Skin epidermis (tissue), 12 donors: ENCODE results near the gene VWA5B1.

Experiments
- H3K27ac ChIP-seq, 21 experiments: fragments of 200-600 bp; sonication (generic) in 11 of 21; one replicate each; pipeline ENCODE4 v1.5.0; 2020; ENCODE audit warnings: mild to moderate bottlenecking in 3 of 21, inconsistent platforms in 2 of 21, moderate library complexity in 2 of 21
- H3K4me3 ChIP-seq, 7 experiments: fragments of 200-600 bp; sonication (generic) in 2 of 7; one replicate each; pipeline ENCODE4 v1.5.0; 2020; ENCODE audit warnings: inconsistent platforms in 2 of 7, mild to moderate bottlenecking in 2 of 7, moderate library complexity in 1 of 7

The VWA5B1 gene

DNA sequence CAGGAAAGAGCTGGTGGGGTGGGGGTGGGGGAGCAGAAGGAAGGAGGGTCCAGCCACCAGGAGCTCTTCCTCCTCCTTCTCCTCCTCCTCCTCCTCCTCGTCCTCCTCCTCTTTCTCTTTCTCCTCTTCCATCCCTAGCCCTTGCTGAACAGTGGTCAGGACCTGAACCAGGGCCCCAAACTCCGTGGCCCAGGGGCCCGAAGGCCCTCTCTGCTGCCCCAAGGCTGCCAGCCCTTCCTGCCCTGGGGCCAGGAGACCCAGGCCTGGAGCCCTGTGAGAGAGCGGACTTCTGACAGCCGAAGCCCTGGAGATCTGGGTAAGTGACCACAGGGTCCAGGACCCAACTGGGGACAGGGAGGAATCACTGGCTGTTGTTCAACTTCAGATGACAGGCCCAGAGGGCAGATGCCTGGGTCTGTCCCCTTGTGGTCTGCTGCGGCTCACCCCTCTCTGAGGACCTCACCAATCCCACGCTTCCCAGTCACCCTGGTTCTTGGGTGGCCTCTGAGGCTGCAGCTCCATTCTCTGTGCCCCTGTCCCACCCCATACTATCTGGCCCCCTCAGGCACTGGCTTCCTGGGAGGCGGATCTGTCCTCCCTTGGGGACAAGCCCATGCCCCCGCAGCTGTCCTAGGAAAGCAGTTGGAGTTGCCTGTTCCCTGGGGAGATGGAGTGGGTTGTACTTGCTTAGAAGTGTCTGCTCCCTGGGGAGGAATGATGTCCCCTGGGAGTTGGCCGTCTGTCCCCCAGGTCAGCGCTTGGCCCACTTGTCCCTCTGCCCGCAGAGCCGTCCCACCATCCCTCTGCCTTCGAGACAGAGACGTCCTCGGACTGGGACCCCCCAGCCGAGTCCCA lies 51.8 kb downstream of the VWA5B1 start:
- no peak overlapping the region for H3K4me3 ChIP-seq
- H3K27ac ChIP-seq = no peak overlapping the region

DNA sequence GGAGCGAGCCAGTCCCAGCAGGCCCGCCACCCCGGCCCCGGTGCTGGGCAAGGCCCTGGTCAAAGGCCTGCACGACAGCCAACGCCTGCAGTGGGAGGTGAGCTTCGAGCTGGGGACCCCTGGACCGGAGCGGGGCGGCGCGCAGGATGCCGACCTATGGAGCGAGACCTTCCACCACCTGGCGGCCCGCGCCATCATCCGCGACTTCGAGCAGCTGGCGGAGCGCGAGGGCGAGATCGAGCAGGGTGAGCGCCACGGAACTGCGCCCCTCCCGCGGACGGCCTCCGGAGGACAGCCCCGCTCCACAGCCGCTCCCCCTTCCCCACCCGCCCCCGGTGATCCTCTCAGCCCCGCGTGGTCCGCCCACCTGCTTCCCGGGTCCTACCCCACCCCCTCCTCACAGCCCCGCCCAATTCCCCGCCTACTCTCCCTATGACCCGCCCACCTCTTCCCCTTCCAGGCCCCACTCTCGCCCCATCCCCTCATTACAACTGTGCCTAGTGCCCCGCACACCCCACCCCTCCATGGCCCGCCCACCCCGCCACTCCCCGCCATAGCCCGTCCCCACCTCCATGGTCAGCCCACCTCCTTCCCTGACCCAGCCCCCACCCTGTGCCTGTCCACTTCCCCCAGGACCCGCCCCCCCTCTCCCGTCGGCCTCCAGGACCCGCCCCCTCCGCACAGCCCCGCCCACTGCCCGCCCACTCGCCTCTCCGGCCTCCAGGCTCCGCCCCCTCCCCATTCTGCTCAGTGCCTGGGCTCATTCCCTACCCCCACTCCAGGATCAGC lies 52.7 kb downstream of the VWA5B1 start:
- H3K27ac ChIP-seq = no peak overlapping the region
- H3K4me3 ChIP-seq = no peak overlapping the region

DNA sequence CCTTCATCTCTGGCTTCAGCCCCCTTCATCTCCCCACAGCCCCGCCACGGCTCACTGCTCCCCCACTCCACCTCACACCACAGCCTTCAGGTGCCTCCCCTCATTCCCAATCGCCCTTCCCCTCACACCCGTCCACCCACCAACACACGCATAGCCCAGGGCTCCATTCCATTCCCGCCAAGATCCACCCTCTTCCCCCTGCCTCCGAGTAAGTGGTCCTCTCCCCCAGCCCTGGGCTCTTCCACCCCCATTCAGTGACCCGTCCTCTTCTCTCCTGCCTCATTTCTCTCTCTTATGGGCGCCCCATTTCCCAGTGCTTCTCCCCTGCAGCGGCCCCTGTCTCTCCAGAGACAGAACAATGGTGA lies 53.2 kb downstream of the VWA5B1 start:
- Histone ChIP-seq H3K4me3 (no peak overlapping the region), H3K27ac (no peak overlapping the region)

DNA sequence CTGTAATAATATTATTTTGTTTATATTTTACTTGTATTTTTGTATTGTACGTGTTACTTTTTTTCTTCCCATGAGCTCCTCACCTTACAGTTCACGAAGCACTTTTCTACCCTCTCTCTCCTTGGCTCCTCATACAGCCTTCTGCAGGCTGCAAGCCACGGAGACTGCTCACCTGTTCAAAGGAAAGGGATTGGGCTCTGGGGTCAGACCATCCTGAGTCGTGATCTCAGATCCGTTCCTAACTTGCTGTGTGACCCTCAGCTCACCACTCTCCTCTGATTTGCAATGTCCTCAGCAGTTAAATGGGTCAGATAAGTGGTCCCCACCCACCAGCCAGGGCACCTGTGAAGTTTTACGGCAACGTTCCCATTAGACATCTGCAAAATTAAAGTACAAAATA lies 54.1 kb downstream of the VWA5B1 start:
- Histone ChIP-seq H3K27ac (no peak overlapping the region), H3K4me3 (no peak overlapping the region)

DNA sequence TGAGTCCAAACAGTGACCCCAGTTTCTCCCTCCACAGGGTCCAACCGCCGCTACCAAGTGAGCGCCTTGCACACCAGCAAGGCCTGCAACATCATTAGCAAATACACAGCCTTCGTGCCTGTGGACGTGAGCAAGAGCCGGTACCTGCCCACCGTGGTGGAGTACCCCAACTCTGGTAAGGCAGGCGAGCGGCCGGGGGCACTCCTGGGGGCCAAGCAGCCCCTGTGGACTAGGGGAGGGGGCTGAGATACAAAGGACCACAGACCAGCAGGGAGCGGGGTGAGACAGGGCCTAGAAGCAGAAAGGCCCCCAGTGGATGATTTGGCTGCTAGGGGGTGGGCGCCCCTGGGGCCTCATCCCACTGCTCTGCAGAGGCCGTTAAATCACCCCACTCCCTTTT lies 54.7 kb downstream of the VWA5B1 start:
- Histone ChIP-seq H3K4me3 (no peak overlapping the region), H3K27ac (no peak overlapping the region)

DNA sequence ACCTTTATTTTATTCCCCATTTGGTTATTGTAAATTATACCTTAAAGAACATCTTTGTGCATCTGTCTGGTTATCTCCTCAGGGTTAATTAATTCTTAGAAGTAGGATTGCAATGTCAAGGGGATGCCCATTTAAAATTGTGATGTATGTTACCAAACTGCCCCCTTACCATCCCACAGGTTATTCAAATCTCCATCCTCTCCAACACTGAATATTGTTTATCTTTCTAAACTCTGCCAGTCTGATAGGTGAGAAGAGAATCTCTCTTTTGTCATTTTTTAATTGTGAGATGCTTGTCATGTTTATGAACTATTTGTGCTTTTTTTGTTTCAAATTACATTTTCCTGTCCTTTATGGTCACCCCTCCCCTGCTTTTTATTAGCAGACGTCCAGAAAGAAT lies 55.8 kb downstream of the VWA5B1 start:
- Histone ChIP-seq H3K4me3 (no peak overlapping the region), H3K27ac (no peak overlapping the region)

DNA sequence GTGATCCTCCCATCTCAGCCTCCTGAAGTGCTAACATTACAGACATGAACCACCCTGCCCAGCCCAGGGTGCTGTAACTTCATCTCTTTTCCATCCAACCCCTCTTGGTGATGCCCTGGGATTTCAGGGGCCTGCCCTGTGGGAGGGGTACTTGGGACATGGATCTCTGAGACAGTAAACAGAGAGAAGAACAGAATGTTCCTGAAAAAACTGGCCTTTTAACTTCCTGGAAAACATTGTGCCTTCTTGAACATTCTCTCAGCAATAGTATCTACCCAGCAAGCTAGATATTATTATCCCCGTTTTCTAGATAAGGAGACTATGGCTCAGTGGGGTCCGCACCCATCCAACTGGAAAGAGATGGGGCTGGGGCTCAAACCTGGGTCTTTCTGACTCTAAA lies 57.0 kb downstream of the VWA5B1 start:
- Histone ChIP-seq H3K4me3 (no peak overlapping the region), H3K27ac (no peak overlapping the region)

DNA sequence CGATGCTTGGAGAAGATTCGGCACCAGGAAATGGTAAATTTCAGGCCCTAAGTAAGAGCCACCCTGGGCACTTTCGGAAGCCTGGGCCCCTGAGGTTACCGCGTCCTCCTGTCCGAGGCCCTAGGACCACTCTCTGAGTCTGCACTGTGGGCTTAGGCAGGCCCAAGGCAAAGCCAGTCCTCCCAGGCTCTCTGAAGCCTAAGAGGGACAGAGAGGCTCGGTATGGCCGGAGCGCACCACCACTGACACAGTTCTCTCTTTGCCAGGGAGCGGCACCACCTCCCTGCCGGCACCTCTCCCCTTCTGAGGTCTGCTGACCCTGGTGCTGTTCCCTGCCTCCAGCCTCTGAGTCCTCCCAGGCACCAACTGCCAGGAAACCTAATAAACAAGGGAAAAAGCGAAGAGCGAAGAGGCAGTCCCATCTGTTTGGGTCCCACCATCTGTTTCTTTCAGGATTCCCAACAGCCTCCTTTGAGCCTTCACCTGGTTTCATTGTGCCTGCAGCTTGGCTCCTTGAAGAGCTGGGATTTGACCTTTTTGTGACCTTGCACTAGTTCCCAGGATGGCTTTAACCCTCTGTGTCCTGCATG lies 57.7 kb downstream of the VWA5B1 start:
- Histone ChIP-seq H3K4me3 (no peak overlapping the region), H3K27ac (no peak overlapping the region)

DNA sequence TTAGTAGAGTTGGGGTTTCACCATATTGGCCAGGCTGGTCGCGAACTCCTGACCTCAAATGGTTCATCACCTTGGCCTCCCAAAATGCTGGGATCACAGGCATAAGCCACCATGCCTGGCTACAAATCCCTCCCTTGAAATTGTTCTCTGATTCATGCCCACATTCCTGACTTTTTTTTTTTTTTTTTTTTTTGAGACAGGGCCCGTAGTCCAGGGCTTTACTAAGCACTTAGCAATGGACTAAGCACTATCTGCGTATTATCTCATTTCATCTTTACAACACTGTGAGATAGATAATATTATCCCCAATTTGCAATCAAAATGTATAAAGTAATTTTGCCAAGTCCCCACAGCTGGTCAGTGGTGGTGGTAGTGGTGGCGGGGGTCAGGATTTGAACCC lies 58.9 kb downstream of the VWA5B1 start:
- no peak overlapping the region for H3K27ac ChIP-seq
- no peak overlapping the region for H3K4me3 ChIP-seq

DNA sequence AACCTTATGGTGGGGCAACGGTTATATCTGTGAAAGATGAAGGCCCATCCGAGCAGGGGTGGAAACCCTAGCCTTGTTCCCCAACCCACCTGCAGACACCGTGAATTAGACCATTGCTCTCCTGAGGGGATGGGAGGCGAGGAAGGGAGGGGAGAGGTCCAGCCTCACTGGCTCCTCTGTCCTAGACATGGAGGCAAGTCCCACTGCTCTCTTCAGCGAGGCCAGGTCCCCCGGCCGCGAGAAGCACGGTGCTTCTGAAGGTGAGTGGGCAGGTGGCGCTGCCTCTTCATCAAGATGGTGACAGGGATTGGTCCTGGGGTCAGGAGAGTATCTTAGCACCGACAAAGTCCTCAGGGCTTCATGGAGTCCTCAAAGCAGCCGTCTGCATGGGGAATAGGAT lies 59.3 kb downstream of the VWA5B1 start:
- H3K27ac ChIP-seq = no peak overlapping the region

DNA sequence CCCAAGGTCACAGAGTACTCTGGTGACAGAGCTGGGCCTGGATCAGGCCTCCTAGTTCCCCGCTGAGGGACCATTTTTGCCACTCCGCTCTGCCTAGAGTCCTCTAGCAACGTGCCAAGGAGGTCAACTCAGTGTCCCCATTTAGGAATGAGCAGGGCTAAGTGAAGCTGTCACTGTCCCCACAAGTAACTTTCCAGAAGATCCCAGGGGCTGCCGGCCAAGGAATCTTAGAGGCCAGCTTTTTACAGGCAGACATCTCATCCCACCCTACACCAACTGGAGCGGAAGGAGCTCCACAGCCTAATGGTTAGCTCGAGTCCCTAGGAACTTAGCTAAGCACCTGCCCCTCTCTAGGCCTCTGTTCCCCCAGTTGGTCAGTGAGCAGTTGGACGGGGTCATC lies 59.7 kb downstream of the VWA5B1 start:
- H3K27ac ChIP-seq = no peak overlapping the region
- H3K4me3 ChIP-seq = no peak overlapping the region

More for the DNA sequence above, 59.3 kb downstream of the VWA5B1 start:
- no peak overlapping the region for H3K4me3 ChIP-seq

DNA sequence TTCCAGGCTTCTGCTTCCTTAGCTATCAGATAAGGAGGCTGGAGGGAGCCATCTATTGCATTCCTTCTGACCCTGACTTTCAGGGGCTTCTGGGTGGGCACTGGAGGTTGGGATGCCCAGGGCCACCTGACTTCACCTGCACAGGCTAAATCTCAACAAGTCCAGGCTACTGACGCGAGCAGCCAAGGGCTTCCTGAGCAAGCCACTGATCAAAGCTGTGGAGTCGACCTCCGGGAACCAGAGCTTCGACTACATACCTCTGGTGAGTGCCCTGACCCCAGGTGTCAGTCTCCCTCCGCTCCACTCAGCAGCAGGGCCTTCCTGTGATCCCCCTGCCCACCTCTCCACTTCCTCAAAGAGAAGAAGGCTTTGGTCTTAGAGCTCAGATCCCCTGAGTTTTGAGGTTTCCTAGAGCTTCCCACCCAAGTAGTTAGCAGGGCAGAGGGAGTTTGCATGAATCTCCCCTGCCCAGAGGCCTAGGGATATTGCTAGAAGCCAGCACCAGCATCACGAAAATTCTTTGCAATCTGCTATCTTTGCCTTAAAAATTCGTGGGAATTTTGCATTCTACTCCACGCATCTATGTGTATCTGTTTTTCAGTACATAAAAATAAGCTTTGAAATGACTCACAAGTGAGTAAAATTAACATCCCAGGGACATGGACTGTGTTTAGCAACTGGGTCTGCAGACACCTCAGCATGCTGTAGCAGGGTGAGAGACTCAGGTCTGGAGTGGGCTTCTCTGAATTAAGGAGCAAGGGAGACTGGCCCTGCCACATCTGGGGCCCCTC lies 61.4 kb downstream of the VWA5B1 start:
- no peak overlapping the region for H3K27ac ChIP-seq
- H3K4me3 ChIP-seq = no peak overlapping the region

DNA sequence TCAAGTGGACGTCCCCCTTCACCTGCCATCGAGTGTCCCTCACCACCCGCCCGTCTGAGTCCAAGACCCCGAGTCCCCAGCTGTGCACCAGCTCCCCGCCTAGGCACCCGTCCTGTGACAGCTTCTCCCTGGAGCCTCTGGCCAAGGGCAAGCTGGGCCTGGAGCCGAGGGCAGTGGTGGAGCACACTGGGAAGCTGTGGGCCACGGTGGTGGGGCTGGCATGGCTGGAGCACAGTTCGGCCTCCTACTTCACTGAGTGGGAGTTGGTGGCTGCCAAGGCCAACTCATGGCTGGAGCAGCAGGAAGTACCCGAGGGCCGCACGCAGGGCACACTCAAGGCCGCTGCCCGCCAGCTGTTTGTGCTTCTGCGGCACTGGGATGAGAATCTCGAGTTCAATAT lies 63.2 kb downstream of the VWA5B1 start:
- H3K4me3 ChIP-seq = no peak overlapping the region
- H3K27ac ChIP-seq = no peak overlapping the region

DNA sequence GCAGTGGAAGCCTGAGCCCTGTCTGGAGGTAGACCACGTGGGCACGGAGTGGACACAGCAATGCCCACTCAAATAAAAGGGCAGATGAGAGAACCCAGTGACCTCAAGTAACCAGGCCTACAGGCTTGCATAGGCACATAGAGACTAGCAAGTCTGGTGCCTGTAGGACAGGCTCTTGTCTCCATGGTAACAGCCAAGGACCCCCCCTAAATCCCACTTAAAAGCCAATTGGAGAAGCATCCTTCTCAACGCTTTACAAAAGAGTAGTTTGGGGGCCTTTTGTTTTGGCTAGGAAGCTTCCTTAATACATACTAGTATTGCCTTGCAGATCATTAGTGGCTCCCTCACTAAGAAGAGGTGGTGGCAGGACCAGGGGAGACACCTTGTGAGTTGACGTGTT lies 63.9 kb downstream of the VWA5B1 start:
- Histone ChIP-seq H3K27ac (no peak overlapping the region), H3K4me3 (no peak overlapping the region)

DNA sequence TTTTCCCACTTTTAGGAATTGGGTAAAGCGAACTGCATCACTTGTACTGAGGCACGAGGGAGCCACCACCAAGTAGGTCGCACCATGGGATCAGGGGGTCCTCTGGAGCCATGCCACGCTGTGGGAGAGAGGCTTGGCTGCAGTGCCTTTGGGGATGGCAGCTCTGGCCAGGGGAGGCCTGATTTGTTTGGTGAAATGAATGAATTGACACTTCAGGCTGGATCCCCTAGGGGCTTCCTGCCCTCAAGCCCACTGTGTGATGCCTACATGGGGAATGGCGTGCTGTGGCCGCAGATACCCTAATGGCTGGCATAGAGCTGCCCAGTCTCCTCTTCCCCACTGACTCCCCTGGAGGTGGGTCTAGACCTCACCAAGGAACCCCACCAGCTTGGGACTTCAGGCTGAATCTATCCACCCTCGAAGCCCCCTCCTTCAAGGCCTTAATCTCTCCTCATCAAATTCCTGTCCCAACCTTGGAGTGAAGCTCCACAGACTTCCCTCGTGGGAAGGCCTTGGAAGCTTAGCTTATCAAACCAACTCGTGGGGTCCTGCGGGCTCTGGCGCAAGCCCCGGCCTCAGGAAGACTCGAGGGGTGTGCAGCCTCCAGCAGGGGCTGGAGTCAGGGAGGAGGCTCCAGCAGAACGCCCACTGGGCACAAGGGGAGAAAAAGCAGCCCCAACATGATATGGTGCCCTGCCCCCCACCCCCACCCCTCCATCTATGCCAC lies 64.6 kb downstream of the VWA5B1 start:
- H3K4me3 ChIP-seq = no peak overlapping the region
- H3K27ac ChIP-seq = no peak overlapping the region

DNA sequence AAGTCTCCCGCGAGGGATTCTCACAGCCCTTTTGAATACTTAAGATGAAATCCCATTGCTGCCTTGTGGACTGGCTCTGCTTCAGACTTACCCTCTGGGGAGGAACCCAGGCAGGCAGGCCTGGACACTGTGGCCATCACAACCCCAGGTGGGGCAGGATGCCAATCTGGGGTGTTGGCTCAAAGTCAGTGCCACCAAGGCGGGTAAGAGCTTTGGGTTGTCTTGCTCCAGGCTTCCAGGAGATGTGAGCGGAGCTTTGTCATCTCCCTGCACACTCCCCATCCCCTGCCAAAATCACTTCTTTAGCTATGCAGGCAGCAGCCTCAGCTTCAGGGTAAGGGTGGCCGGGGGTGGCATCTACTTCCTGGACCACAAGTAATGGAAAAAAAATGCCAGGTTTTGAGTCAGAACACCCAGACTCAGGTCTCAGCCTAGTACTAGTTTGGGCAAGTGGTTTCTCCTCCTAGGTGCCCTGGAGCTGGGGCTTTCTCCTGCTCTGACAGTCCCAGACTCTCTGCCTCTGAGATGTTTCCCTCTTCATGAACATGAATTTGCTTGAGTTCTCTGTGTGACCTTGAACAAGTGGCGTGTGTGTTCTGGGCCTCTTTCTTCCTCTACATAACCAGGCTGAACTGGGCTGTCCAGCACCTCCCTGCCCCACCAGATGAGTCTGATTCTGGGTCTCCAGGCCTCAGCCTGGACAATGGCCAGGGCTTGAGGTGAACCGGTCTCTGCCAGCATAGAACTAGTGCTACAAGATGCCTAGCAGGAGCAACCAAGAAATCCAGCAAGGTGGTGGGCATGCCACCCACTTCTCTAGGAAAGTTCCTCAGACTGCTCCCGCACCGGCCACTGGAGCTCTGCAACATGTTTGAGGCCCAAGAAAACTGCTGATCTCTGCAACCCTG lies 65.4 kb downstream of the VWA5B1 start:
- Histone ChIP-seq H3K27ac (peak overlapping the region in 2 of 21 experiments; percentile 5 to 21), H3K4me3 (no peak overlapping the region)

DNA sequence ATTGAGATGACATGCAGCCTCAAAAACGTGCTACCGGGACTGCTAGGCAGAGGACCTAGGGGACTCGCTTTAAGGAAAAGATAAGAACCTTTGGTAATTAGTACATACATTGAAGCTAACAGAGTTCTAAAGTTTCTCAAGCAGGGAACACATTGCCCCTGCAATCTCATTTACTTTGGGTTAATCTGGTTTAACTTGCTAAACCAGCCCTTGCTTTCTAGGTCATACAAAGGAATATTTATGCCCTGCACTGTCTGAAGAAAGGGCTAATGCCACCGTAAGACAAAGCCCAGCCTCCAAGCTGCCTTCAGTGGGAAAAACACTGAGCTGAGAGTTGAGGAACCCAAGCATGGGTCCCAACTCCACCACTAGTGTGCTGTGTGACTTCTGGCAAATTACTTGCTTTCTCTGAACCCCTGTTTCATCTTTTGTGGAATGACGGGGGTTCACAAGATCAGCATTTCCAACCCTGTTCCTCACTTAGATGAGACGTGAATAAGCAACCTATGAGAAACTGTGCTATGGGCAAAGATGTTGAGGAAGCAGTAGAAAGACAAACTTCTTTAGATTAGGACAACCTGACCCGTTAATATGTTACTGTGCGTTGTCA lies 66.3 kb downstream of the VWA5B1 start:
- peak overlapping the region in 2 of 21 experiments; percentile 5 to 21 for H3K27ac ChIP-seq

DNA sequence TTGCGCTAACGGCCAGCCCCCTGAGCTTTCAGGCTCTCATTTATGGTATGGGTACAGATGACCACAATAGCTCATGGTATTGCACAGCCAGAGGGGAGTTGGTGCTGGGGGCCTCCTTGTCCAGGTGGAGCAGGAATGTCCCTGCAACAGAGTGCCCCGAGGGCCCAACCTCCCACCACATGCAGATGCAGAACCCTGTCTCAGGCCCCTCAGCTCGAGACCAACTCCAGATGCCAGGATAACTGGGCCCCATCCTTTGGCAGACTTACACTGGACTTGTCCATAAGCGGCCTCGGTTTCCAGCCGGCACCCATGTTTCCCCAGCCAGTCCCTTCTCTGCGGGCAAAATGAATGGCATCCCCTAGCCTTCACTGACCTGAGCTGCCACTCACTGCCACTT lies 67.1 kb downstream of the VWA5B1 start:
- H3K27ac ChIP-seq = no peak overlapping the region
- no peak overlapping the region for H3K4me3 ChIP-seq

More for the DNA sequence above, 66.3 kb downstream of the VWA5B1 start:
- no peak overlapping the region for H3K4me3 ChIP-seq
